HL-60 (cell line): Measurements from ENCODE around the gene CKAP2.
A peak's percentile ranks its signal among the peaks of the same experiment; 100 is the strongest.

Experiments used
- POLR2AphosphoS5 ChIP-seq: IDR thresholded peaks from 2 replicates; pipeline ENCODE4 v1.6.1; 2012; ENCODE audit warnings: low read depth
- TF ChIP-seq, protein P1 (sequence below): IDR thresholded peaks from one replicate; pipeline ENCODE4 v1.5.1; 2011; ENCODE audit warnings: low read length, control low read depth, inconsistent platforms; ENCODE audit not compliant: insufficient read depth

DNA sequence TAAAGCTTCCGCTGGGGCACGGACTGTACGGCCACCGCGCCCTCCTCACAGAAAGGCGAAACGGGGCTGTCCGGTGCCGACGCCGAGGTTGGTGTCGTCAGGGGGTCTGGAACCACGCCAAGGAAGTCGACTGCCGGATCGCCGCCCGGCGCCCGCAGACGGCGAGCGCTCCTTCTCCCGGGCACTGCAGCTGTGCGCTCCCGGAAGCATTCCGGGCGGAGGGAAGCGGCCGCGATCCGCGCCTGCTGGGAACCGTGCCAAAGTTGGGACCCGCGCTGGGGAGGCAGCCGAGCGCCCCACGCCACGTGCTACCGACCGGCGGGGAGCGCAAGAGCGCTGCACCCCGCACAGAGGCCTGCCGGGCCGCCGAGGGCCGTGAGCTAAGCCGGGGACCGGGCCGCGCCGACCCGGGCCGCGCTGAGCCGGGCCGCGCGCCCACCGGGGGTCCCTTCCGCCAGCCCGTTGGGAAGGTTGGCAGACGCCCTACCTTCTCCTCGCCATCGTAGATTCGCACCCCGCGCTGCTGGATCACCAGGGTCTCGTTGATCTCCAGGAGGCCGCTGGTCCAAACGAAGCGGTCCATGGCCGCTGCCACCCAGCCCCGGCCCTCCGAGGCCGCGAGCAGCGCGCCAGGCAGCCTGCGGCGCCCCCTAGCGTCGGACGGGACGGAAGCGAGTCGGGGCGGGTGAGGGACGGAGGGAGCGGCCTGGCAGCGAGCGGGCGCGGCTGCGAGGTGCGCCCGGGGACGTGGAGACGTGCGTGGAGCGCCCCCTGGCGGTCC, 5.1 kb upstream of the CKAP2 start, which contains the start of gene VPS36:
- TF ChIP-seq, protein P1, sequence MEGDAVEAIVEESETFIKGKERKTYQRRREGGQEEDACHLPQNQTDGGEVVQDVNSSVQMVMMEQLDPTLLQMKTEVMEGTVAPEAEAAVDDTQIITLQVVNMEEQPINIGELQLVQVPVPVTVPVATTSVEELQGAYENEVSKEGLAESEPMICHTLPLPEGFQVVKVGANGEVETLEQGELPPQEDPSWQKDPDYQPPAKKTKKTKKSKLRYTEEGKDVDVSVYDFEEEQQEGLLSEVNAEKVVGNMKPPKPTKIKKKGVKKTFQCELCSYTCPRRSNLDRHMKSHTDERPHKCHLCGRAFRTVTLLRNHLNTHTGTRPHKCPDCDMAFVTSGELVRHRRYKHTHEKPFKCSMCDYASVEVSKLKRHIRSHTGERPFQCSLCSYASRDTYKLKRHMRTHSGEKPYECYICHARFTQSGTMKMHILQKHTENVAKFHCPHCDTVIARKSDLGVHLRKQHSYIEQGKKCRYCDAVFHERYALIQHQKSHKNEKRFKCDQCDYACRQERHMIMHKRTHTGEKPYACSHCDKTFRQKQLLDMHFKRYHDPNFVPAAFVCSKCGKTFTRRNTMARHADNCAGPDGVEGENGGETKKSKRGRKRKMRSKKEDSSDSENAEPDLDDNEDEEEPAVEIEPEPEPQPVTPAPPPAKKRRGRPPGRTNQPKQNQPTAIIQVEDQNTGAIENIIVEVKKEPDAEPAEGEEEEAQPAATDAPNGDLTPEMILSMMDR = peak; percentile 75
- TF ChIP-seq POLR2AphosphoS5 = peak; percentile 74
